AG09319 (cell line): Measurements from ENCODE around the gene KIAA1958.

ENCODE experiments used
- DNase-seq: peaks from one replicate; pipeline ENCODE4 v3.0.0-alpha.2; 2010; ENCODE audit warnings: low read depth; ENCODE audit errors: extremely low read depth
- CTCF ChIP-seq: IDR thresholded peaks from 2 replicates; pipeline ENCODE4 v1.5.1; 2011; ENCODE audit warnings: low read depth, mild to moderate bottlenecking, inconsistent platforms, low read length, moderate library complexity

KIAA1958 gene

GRCh38 chr9:112535811-112536210 lies 49.2 kb downstream of the KIAA1958 start:
- no peak for TF ChIP-seq CTCF

GRCh38 chr9:112537561-112537960 lies 50.9 kb downstream of the KIAA1958 start:
- no peak for DNase-seq
- no peak for TF ChIP-seq CTCF

More at GRCh38 chr9:112535811-112536210, 49.2 kb downstream of the KIAA1958 start:
- DNase-seq: no peak

GRCh38 chr9:112540800-112541199 lies 54.2 kb downstream of the KIAA1958 start:
- TF ChIP-seq CTCF: no peak
- DNase-seq: no peak

GRCh38 chr9:112541685-112542084 lies 55.1 kb downstream of the KIAA1958 start:
- no peak for DNase-seq
- TF ChIP-seq CTCF: no peak

- TF ChIP-seq CTCF: no peak
- no peak for DNase-seq
These were observed 56.1 kb downstream of the KIAA1958 start for GRCh38 chr9:112542593-112543292.

- DNase-seq: no peak
These were observed 57.9 kb downstream of the KIAA1958 start for GRCh38 chr9:112544477-112544876.

More at GRCh38 chr9:112544477-112544876, 57.9 kb downstream of the KIAA1958 start:
- no peak for TF ChIP-seq CTCF
